HL-60 (cell line): ENCODE results near the gene POMT2.

ENCODE experiments used
- DNase-seq, 2 experiments: peaks; one replicate each; pipeline ENCODE4 v3.0.0-alpha.2; 2010 to 2020; ENCODE audit warnings: low read depth in 1 of 2, low spot score in 1 of 2
- H3K27ac ChIP-seq: fragments of 250-450 bp; sonication (Bioruptor Pico); replicated peaks from 2 replicates; pipeline ENCODE4 v1.5.1; 2020; ENCODE audit warnings: mild to moderate bottlenecking, moderate library complexity
- H3K27me3 ChIP-seq: fragments of 250-450 bp; sonication (Bioruptor Pico); 2 replicates; pipeline ENCODE4 v1.5.1; 2021; ENCODE audit warnings: mild to moderate bottlenecking, moderate library complexity; ENCODE audit not compliant: insufficient read depth, poor library complexity, severe bottlenecking
- H3K4me3 ChIP-seq: replicated peaks from 2 replicates; pipeline ENCODE4 v1.5.1; 2011; ENCODE audit warnings: mild to moderate bottlenecking, control low read depth, low read length; ENCODE audit not compliant: insufficient read depth
- CTCF ChIP-seq: IDR thresholded peaks from one replicate; pipeline ENCODE4 v1.5.1; 2011; ENCODE audit warnings: low read length, control low read depth, inconsistent platforms; ENCODE audit not compliant: insufficient read depth
- GABPA ChIP-seq: IDR thresholded peaks from 2 replicates; pipeline ENCODE4 v1.6.1; 2012; ENCODE audit warnings: low read depth
- POLR2AphosphoS5 ChIP-seq: IDR thresholded peaks from 2 replicates; pipeline ENCODE4 v1.6.1; 2012; ENCODE audit warnings: low read depth
- SPI1 ChIP-seq: IDR thresholded peaks from 2 replicates; pipeline ENCODE4 v1.6.1; 2012; ENCODE audit warnings: low read depth, mild to moderate bottlenecking, borderline replicate concordance
- TF ChIP-seq, protein P1 (sequence below): IDR thresholded peaks from 2 replicates; pipeline ENCODE4 v1.6.1; 2012; ENCODE audit warnings: low read depth; ENCODE audit not compliant: insufficient replicate concordance

Gene POMT2

DNA sequence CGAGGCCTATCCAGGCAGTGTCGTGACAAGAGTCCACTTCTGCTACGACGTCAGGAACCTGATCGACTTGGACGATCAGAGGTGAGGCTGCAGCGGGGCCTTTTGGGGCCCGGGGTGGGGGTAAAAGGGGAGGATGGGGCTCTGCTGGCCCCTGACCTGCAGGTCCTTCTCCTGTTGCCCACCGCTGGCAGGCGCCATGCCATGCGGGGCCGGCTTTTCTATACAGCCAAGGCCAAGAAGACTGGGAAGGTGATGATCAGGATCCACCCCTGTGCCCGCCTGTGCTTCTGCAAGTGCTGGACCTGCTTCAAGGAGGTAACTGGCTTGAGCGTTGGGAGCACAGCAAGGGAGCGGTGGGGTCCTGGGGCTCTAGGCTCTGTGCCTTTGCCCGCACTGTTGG is 81.3 kb downstream of the POMT2 start:
- Histone ChIP-seq H3K27me3 (no peaks in the 10 kb centered on the region), H3K4me3 (no peak overlapping the region), H3K27ac (no peak overlapping the region)
- TF ChIP-seq SPI1: no peak
- TF ChIP-seq CTCF: no peak
- no peak for TF ChIP-seq GABPA
- TF ChIP-seq, protein P1, sequence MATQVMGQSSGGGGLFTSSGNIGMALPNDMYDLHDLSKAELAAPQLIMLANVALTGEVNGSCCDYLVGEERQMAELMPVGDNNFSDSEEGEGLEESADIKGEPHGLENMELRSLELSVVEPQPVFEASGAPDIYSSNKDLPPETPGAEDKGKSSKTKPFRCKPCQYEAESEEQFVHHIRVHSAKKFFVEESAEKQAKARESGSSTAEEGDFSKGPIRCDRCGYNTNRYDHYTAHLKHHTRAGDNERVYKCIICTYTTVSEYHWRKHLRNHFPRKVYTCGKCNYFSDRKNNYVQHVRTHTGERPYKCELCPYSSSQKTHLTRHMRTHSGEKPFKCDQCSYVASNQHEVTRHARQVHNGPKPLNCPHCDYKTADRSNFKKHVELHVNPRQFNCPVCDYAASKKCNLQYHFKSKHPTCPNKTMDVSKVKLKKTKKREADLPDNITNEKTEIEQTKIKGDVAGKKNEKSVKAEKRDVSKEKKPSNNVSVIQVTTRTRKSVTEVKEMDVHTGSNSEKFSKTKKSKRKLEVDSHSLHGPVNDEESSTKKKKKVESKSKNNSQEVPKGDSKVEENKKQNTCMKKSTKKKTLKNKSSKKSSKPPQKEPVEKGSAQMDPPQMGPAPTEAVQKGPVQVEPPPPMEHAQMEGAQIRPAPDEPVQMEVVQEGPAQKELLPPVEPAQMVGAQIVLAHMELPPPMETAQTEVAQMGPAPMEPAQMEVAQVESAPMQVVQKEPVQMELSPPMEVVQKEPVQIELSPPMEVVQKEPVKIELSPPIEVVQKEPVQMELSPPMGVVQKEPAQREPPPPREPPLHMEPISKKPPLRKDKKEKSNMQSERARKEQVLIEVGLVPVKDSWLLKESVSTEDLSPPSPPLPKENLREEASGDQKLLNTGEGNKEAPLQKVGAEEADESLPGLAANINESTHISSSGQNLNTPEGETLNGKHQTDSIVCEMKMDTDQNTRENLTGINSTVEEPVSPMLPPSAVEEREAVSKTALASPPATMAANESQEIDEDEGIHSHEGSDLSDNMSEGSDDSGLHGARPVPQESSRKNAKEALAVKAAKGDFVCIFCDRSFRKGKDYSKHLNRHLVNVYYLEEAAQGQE: no peak
- TF ChIP-seq POLR2AphosphoS5: no peak
- DNase-seq: no peak

DNA sequence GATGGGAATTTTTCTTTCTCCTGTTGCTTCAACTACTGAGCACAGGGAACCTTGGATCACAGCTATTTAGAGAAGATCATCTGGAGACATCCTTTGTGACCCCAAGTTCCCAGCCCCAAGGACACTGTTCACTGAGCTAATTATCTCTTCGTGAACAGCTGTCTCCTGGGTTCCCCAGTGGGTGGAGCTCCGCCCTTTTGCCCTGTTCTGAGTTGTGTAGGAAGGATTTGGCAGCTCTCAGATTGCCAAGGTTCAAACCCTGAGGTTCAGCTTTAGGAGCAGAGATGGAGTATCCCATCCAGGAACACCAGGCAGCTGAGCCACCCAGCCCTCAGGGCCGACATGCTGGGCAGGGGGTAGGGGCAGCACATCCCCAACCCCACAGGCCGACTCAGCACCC is 81.7 kb downstream of the POMT2 start:
- no peak overlapping the region for H3K4me3 ChIP-seq
- H3K27me3 ChIP-seq: no peaks in the 10 kb centered on the region
- DNase-seq: no peak
- TF ChIP-seq GABPA (no peak), CTCF (no peak), SPI1 (no peak), POLR2AphosphoS5 (no peak)
- TF ChIP-seq, protein P1: no peak
- H3K27ac ChIP-seq: no peak overlapping the region

DNA sequence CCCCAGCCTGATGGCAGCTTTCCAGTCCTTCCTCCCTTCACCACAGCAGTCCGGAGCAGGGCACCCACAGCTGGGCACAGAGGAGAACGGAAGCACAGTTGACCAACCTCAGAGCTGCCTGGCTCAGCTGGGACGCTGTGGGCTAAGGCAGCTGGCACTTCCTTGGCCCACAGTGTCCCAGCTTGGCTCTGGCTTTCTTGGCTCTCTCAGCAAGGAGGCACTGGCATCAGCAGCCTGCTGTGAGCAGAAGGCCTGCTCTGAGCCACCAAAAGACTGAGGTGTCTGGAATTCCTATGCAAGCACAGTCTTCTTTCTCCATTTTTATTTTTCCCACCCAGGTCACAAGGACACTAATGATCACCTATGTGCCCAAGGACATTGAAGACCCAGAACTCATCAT is 82.3 kb downstream of the POMT2 start:
- H3K27me3 ChIP-seq: no peaks in the 10 kb centered on the region
- TF ChIP-seq SPI1 (no peak), GABPA (no peak), POLR2AphosphoS5 (no peak), CTCF (no peak)
- TF ChIP-seq, protein P1: no peak
- H3K27ac ChIP-seq: no peak overlapping the region
- no peak overlapping the region for H3K4me3 ChIP-seq
- DNase-seq: no peak
